HCT116 (cell line): Measurements from ENCODE around the gene CDCP1.

Experiments used
- CTCF ChIP-seq, 3 experiments: fragments of 200-600 bp in 1 of 3; sonication (generic) in 1 of 3; IDR thresholded peaks in 2 of 3; conservative IDR thresholded peaks in 1 of 3; 2 replicates each; pipeline ENCODE4 v1.5.1; 2012 to 2017; ENCODE audit warnings: low read depth in 2 of 3, low read length in 2 of 3, antibody characterized with exemption in 1 of 3, borderline replicate concordance in 1 of 3, control low read depth in 1 of 3, mild to moderate bottlenecking in 1 of 3, mixed read lengths in 1 of 3, mixed run types in 1 of 3, moderate library complexity in 1 of 3; ENCODE audit not compliant: insufficient read depth in 1 of 3
- ELF1 ChIP-seq: IDR thresholded peaks from 2 replicates; pipeline ENCODE4 v1.6.1; 2012; ENCODE audit warnings: low read depth, borderline replicate concordance
- EZH2phosphoT487 ChIP-seq: fragments of 200-600 bp; IDR thresholded peaks from 2 replicates; pipeline ENCODE4 v1.6.1; 2018; ENCODE audit warnings: antibody characterized with exemption, borderline replicate concordance
- ZNF274 ChIP-seq: fragments of 200-500 bp; sonication (Bioruptor generic); IDR thresholded peaks from 2 replicates; pipeline ENCODE4 v1.6.1; 2014; ENCODE audit warnings: mild to moderate bottlenecking, low read depth, low read length, inconsistent platforms

DNA sequence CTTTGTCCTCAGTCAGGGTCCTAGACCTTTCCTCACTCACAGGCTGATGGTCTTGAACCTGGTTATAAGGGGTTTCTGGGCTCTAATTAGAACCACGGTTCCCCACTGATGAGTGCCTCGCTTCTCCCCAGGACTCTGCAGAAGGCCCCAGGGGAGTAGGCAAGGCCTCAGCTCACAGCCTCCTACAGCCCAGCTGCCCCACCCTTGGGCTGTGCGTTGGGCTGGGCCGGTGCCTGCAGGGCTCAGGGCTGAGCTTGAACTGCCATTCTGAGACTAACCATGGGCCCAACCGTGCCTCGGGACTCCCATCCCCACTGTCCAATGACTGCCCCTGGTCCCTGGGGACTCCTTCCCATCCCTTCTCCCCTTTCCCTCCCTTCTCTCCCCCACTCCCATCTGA, 94.5 kb downstream of the CDCP1 start:
- TF ChIP-seq EZH2phosphoT487 (no peak), CTCF (IDR thresholded peaks at IDR 0.05 in 2 of 3, conservative IDR thresholded peaks at IDR 0.05 in 1 of 3; ENCODE audit: borderline replicate concordance in 1 of 3, insufficient read depth in 1 of 3, low read depth in 2 of 3, low read length in 2 of 3) (no peak), ZNF274 (no peak), ELF1 (no peak)
